Prostate gland (tissue), 2 donors: ENCODE results near the gene PCBD2.
"Not testable (repeated sequence)": the region's sequence is repeated elsewhere in the genome, so short reads cannot be mapped to it uniquely, and the experiment has no call there.

Experiments
- POLR2A ChIP-seq: fragments of 450-650 bp; IDR thresholded peaks from one replicate; pipeline ENCODE4 v1.6.1; 2016; ENCODE audit warnings: antibody characterized with exemption, mild to moderate bottlenecking
- POLR2AphosphoS5 ChIP-seq: sonication (generic); formaldehyde crosslinking; IDR thresholded peaks from one replicate; pipeline ENCODE4 v1.6.1; 2017; ENCODE audit warnings: antibody characterized with exemption
- TF ChIP-seq, protein P1 (sequence below), 4 experiments: fragments of 200-600 bp in 2 of 4; fragments of 450-650 bp in 2 of 4; sonication (generic) in 2 of 4; IDR thresholded peaks; 1 replicate in 3 of 4; 2 replicates in 1 of 4; pipeline ENCODE4 v1.5.1; 2016 to 2019; ENCODE audit warnings: antibody characterized with exemption in 4 of 4, mild to moderate bottlenecking in 2 of 4, moderate library complexity in 2 of 4

DNA sequence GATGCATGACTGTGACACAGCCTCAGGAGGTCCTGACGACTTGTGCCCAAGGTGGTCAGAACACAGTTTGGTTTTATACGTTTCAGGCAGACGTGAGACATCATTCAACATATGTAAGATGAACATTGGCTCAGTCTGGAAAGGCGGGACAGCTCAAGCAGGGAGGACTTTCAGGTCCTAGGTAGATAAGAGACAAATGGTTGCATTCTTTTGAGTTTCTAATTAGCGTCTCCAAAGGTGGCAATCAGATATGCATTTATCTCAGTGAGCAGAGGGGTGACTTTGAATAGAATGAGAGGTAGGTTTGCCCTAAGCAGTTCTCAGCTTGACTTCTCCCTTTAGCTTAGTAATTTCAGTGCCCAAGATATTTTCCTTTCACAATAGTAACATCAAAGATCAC lies 85.3 kb downstream of the PCBD2 start:
- TF ChIP-seq, protein P1, sequence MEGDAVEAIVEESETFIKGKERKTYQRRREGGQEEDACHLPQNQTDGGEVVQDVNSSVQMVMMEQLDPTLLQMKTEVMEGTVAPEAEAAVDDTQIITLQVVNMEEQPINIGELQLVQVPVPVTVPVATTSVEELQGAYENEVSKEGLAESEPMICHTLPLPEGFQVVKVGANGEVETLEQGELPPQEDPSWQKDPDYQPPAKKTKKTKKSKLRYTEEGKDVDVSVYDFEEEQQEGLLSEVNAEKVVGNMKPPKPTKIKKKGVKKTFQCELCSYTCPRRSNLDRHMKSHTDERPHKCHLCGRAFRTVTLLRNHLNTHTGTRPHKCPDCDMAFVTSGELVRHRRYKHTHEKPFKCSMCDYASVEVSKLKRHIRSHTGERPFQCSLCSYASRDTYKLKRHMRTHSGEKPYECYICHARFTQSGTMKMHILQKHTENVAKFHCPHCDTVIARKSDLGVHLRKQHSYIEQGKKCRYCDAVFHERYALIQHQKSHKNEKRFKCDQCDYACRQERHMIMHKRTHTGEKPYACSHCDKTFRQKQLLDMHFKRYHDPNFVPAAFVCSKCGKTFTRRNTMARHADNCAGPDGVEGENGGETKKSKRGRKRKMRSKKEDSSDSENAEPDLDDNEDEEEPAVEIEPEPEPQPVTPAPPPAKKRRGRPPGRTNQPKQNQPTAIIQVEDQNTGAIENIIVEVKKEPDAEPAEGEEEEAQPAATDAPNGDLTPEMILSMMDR (IDR thresholded peaks at IDR 0.05) = not testable (repeated sequence)
- not testable (repeated sequence) for TF ChIP-seq POLR2A, POLR2AphosphoS5
